ENCODE data around the gene ISG15. TPM values are rescaled to one million over a fixed set of nuclear protein-coding genes. Genes with fewer than 3 reads are reported as not detected.
"Not testable (repeated sequence)": the region's sequence is repeated elsewhere in the genome, so short reads cannot be mapped to it uniquely, and the experiment has no call there.

Gene ISG15
- polyA plus RNA-seq, 5 donors, result 7.8 to 20.2 (median 11.1) TPM

GRCh38 chr1:1024771-1025699 lies 11.7 kb downstream of the ISG15 start:
- DNase-seq, result peak; percentile 58 to 64

DNA sequence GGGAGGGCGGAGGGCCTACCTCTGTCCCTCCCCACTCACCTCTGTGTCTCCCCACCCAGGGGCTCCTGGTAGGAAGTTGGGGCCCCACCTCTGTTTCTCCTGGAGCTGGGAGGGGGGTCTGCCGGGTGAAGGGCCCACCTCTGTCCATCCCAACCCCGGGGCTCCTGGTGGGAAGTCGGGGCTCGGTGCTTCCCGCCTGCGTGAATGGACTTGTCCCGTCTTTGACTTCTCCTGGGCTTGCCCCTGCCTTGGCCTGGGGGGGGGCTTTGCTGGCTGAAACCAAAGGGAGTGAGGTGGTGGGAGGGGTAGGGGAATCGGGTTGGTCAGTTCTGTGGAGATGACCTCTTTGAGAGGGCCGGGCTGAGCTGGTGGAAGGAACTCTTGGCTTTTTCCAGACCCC lies 12.4 kb downstream of the ISG15 start:
- DNase-seq, result no peak

DNA sequence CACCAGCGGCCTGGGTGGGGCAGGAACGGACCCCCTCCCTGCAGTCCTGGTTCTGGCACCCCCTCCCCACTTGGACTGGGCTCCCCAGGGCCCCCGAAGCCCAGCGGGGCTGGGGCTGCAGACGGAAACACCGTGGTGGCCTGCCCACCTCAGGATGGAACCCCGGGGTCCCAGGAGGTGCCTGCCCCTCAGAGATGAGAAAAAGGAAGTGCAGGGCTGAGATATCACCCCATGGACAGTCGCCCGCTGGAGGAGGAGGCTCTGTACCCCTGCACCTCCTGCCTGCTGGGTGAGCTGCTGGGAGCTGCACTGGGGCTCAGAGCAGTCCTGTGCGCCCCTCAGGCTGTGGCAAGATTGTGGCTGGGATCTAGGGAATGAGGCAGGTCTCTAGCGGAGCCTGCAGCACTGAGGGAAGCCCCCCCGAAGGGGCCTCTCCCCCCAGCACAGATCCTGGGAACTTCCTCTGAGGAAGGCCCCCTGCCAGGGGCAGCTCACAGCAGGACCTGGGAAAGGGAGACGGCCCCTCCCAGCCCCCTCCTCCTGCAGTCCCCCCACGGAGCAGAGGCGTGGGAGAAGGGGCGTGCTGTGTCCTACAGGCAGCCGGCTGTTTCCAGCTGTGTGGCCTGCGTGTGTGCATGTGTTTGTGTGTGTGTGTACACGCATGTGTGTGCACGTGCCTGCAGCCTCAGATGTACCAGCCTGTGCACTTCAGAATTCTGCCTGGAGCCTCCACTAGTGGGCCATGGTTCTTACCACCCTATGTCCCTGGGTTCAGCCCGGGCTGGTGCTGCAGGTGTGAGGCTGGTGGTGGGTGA lies 13.5 kb downstream of the ISG15 start:
- DNase-seq, result no peak

DNA sequence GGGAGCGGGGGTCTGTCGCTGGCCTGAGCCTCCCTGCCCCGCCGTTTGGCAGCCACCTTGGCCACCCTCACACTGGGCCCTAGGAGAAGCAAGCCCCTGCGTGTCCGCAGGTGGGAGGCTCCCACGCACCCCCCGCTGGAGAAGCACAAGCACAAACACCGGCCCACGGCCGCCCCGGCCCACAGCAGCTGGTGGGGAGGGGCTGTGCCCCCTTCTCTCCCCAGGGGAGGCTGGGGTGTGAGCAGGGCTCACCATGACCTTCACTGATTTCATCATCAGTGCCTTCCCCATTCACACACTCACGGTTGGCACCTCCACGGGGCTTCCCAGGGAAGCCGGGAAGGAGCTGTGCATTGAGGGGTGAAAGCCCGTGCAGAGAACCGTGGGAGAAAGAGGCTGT lies 14.5 kb downstream of the ISG15 start:
- DNase-seq, result no peak

GRCh38 chr1:1030867-1031658 lies 17.8 kb downstream of the ISG15 start:
- not testable (repeated sequence) for DNase-seq

DNA sequence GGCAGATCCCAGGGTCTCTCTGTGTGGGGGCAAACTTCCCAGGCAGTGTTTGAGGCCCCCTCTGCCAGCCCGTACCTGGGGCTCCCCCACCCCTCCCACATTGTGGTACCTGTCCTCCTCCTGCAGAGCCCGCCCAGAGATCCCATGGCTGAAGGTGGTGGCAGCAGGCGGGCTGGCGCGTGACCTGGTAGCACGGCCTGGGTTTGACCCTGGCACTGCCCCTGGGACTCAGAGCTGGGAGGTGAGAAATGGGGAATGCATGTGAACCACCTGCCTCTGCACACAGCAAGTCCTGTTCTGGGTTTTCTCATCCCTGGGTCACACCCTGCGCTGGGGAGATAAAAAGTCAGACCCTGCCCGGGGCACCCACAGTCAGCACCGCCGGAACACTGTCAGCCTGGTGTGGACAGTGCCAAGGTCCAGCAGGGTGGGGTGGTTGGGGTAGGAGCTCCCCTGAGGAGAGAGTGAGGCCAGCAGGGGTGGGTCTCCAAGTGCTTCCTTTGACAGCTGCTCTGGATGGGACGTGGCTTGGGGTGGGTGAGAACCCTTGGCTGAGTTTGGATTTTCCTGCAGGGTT lies 18.4 kb downstream of the ISG15 start:
- no peak for DNase-seq

DNA sequence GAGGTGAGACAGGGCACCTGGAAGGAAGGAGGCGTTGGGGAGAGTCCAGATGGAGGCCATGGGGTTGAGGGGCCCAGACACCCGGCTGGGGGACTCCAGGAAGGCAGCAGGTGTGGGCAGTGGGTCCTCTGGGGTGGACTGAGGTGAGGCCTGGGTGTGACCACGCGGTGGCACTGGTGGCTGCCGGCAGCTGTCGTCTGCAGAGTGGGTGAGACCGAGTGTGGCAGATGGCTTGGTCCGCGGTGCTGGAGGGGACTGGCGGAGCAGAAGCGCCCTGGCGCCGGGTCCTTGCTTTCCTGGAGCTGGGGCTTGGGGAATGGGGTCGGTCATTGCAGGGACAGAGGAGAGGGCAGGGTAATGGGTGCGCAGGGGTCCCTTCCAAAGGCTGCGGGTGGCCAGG lies 19.1 kb downstream of the ISG15 start:
- DNase-seq, result no peak

GRCh38 chr1:1033009-1033587 lies 19.8 kb downstream of the ISG15 start:
- peak; percentile 80 to 83 for DNase-seq

- DNase-seq, result no peak
Observed at GRCh38 chr1:1033731-1034438, 20.6 kb downstream of the ISG15 start.

GRCh38 chr1:1034439-1034781 lies 21.1 kb downstream of the ISG15 start:
- DNase-seq, result no peak

- DNase-seq, result no peak
Observed at GRCh38 chr1:1035291-1035943, 22.1 kb downstream of the ISG15 start.

DNA sequence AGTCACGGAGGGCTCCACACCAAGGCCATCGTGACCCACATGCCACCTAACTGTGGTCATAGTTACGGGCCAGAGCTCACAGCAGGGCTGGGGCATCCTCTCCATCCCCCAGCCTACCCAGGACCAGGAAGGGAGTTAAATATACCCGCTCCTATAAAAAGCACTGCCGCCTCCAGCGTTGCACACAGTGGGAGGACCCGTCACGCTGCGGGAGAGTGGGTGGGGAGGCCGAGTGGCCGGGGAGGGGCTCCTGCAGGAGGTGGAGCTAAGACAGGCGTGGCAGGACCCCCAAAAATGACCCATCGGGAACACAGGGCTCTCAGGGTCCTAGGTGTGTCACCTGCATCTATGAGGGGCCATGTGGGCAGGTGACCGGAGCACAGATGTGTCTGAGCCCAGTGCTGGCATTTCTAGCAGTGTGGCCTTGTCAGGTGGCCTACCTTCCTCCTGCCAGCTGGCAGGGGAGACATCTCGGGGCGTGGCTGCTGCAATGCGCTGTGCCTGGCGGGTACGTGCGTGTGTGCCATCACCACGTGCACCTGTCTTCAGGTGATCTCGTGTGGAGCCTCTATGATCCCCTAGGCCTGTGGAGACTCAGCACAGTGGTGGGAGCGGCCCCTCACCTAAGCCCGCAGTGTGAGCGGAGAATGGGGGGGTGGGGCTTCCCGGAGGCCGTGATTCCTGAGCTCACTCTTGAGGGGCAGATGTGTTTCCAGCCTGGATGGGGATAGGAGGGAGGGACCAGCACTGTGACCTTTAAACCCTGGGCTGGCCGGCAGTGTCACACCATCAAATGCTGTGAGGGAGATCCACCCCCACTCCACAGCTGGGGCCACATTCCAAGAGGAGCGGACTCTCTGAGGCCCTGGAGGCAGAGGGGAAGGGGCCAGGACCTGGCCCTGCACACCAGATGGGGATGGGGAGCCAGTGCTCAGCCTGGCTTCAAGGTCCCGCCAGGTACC lies 24.4 kb downstream of the ISG15 start:
- DNase-seq, result no peak

DNA sequence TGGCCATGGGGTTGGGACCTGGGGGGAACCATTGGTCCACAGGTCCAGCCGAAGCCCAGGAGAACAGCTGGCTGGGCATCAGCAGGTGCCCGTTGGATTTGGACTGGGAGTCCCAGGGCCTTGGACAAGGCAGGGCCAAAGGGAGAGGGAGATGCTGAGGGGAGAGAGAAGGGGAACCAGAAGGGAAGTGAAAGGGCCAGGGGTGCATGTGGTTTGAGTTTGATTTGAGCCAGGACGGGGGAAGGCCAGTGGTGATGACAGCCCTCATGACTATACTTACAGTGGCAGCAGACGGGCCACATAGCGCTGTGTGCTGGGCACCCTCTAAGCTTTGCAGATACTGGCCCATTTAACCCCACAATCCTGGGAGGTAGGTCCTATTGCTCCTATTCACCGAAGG lies 25.4 kb downstream of the ISG15 start:
- no peak for DNase-seq

DNA sequence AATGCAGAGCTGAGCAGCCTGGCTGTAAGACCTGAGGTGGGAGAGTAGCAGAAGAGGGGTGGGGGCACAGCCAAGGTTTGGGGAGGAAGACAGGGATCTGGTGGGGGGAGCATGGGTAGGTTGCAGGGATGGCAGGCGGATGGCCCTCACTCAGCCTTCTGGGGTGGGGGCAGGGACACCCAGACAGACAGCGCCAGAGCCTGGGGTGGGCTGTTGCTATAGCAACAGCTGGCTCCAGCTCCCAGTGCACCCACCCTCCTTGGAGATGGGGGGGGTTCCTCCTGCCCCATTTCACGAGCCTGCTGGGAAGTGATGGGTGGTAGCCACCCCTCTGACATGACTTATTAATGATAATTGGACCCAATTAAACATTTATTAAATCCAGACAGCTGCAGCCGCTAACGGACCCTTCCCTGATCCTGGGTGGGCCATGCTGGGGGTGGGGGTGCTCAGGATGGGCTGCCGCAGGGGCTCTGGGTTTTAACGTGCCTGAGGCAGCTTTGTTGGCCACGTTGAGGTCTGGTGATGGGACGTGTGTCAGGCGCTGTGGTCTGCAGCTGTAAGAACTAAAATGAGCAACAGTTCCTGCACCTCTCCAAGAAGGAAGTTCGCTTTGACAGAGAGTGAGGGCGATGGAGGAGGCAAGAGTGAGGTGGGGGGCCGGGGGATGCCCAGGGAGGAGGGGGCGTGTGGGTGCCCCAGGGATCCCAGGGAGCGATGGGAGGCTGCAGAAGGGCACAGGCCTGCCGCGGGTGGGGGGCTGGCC lies 26.0 kb downstream of the ISG15 start:
- DNase-seq, result no peak

DNA sequence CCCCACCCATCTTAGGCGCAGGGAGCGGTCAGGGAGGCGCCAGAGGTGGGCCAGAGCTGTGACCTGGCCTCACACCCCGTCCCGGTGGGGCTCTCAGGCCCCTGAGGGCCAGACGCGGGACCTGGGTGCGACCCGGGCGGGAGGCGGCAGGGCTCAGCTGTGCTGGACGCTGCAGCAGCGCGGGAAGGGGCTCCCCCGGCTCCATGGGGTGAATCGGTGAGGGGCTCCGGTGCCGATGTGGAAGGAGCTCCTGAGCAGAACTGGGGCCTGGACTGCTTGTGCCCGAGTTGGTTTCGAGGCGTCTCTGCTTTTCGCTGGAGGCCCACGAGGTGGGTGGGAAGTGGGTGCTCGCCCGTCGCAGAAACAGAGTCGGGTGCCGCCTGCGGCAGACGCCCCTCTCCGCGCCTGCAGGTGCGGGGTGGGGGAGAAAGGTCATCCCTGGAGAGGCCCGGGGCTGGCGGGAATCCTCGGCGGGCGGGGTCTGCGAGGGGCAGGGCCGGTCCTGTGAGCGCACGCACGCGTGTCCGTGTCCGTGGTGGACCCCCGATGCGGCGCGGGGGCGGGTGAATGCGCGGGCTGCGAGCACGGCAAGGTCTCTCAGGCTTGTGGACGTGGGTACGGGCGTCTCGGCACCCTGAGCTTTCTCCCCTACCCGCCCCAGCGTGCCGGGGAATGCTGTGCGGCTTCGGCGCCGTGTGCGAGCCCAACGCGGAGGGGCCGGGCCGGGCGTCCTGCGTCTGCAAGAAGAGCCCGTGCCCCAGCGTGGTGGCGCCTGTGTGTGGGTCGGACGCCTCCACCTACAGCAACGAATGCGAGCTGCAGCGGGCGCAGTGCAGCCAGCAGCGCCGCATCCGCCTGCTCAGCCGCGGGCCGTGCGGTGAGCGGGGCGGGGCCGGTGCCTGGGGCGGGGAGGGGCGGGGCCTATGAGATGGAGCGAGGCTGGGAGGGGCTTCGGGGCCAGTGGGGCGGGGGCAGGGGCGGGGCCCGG lies 27.0 kb downstream of the ISG15 start:
- peak; percentile 42 to 61 for DNase-seq

GRCh38 chr1:1041092-1041523 lies 27.8 kb downstream of the ISG15 start:
- DNase-seq, result no peak

DNA sequence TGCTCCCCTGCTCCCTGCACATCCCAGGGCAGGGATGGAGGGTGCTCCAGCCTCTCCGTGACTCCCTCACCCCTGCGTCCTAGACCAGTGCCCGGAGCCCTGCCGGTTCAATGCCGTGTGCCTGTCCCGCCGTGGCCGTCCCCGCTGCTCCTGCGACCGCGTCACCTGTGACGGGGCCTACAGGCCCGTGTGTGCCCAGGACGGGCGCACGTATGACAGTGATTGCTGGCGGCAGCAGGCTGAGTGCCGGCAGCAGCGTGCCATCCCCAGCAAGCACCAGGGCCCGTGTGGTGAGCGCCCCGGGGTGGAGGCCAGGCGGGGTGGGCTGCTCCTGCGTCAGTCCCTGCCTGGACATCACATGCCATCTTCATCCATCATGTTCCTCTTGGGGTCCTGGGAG lies 28.6 kb downstream of the ISG15 start:
- no peak for DNase-seq

All from right lung (tissue), 5 donors.